ENCODE data around the gene CORO2B. TPM values are rescaled to one million over a fixed set of nuclear protein-coding genes. Genes with fewer than 3 reads are reported as not detected.

Gene CORO2B
- total RNA-seq, 4 donors from 2014 or later: 3.1 to 9.6 (median 8.6) TPM

DNA sequence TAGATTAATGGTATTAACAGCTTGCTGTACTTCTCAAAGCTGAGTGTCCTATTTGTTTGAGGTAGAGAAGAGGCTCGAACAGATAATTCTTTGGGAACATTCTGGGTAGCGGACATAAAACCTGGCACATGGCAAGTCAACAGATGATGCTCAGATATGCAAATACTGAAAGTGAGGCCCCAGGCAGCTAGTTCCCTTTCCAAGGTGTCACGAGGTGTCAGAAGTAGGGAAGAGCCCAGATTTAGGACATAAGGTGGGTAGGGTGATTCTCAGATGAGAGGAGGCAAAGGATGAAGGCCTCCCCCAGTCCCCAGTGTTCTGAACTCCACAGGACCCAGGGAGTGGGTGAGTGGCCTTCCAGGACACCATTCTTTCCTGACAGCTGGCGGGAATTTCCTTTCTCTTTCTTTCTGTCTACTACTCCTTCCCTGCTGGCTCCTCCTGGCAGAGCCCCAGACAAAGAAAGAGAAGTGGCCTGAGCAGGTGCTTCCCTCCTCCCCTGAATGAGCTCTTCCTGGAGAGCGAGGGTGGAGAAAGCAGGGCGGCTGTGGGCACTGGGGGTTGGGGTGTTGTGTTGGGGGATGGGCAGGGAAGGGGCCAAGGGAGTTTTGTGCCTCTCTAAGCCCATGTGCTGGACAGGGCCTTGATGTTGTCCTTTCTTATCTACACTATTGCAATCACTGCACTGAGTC, 87.5 kb downstream of the CORO2B start:
- intact Hi-C loops (cut with DNase I): no loop called here
- WGBS, 2 donors: 52 to 54% methylated on average over 6 of the region's 6 CpGs
- DNase-seq: peak; percentile 58 to 67

DNA sequence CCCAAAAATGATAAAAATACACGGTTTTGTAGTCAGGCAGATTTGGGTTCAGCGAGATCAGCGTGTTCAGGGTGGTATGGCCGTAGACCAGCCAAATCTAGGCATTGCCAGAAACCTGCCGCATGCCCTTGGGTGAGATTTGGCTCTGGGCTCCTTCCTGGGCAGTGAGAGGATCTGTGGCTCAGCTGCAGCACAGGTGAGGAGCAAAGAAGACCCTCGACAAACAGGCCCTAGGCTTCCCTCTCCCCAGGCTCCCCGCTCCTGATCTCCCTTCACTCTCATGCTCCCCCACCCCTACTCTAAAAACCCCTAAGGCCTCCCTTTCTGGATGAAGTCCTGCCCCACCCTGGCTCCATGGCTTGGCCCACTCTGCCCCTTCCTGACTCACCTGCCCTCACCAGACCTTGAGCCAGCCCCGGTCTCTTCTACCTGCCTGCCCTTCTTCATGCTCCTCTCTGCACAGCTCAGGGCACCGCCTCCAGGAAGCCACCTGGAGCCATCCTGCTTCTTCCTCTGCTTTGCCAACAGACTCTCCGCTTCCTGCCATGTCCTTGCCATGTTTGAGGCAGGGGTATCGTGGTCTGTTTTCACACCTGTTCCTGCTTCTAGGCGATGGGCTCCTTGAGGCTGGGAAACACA, 88.1 kb downstream of the CORO2B start:
- TF ChIP-seq CTCF (IDR thresholded peaks at IDR 0.05) (no peak), POLR2A (IDR thresholded peaks at IDR 0.05) (no peak)
- WGBS, 2 donors: 85 to 87% methylated on average over 12 of the region's 12 CpGs
- Histone ChIP-seq H3K36me3 (no peaks in the 10 kb centered on the region), H3K4me1 (no peaks in the 10 kb centered on the region), H3K27ac (no peak overlapping the region), H3K27me3 (no peaks in the 10 kb centered on the region), H3K4me3 (replicated peaks in 1 of 3) (no peak overlapping the region), H3K9me3 (no peaks in the 10 kb centered on the region)
- intact Hi-C loops (cut with DNase I): no loop called here
- no peak for DNase-seq

More for the DNA sequence above, 87.5 kb downstream of the CORO2B start:
- Histone ChIP-seq H3K4me3 (replicated peaks in 1 of 3) (no peak overlapping the region), H3K27ac (no peak overlapping the region), H3K4me1 (no peaks in the 10 kb centered on the region), H3K9me3 (no peaks in the 10 kb centered on the region), H3K36me3 (no peaks in the 10 kb centered on the region), H3K27me3 (no peaks in the 10 kb centered on the region)
- TF ChIP-seq POLR2A (IDR thresholded peaks at IDR 0.05) (no peak), CTCF (IDR thresholded peaks at IDR 0.05) (no peak)

- Histone ChIP-seq H3K36me3 (no peaks in the 10 kb centered on the region), H3K4me3 (replicated peaks in 1 of 3) (no peak overlapping the region), H3K27me3 (no peaks in the 10 kb centered on the region), H3K27ac (no peak overlapping the region), H3K9me3 (no peaks in the 10 kb centered on the region), H3K4me1 (no peaks in the 10 kb centered on the region)
- 89 to 91% methylated on average over 18 of the region's 18 CpGs for WGBS, 2 donors
- DNase-seq: no peak
- no peak for TF ChIP-seq POLR2A (IDR thresholded peaks at IDR 0.05)
- TF ChIP-seq CTCF (IDR thresholded peaks at IDR 0.05): no peak
- intact Hi-C loops (cut with DNase I): no loop called here
These were observed 89.2 kb downstream of the CORO2B start for GRCh38 chr15:68667800-68668625.

GRCh38 chr15:68668926-68669600, 90.3 kb downstream of the CORO2B start:
- no peaks in the 10 kb centered on the region for H3K36me3 ChIP-seq
- no peaks in the 10 kb centered on the region for H3K27me3 ChIP-seq
- no peak overlapping the region for H3K27ac ChIP-seq
- TF ChIP-seq CTCF (IDR thresholded peaks at IDR 0.05) (no peak), POLR2A (IDR thresholded peaks at IDR 0.05) (no peak)
- intact Hi-C loops (cut with DNase I): no loop called here
- DNase-seq: no peak
- H3K9me3 ChIP-seq: no peaks in the 10 kb centered on the region
- H3K4me1 ChIP-seq: no peaks in the 10 kb centered on the region
- WGBS, 2 donors: 73 to 77% methylated on average over 11 of the region's 11 CpGs
- no peak overlapping the region for H3K4me3 ChIP-seq (replicated peaks in 1 of 3)

Measured in thyroid gland (tissue), 4 donors.